ENCODE data around the gene HECTD1.
"Not testable (repeated sequence)": the region's sequence is repeated elsewhere in the genome, so short reads cannot be mapped to it uniquely, and the experiment has no call there.

Gene HECTD1

GRCh38 chr14:31251028-31251958 lies 43.7 kb upstream of the HECTD1 start:
- no peak overlapping the region for H3K27ac ChIP-seq
- TF ChIP-seq, protein P1, sequence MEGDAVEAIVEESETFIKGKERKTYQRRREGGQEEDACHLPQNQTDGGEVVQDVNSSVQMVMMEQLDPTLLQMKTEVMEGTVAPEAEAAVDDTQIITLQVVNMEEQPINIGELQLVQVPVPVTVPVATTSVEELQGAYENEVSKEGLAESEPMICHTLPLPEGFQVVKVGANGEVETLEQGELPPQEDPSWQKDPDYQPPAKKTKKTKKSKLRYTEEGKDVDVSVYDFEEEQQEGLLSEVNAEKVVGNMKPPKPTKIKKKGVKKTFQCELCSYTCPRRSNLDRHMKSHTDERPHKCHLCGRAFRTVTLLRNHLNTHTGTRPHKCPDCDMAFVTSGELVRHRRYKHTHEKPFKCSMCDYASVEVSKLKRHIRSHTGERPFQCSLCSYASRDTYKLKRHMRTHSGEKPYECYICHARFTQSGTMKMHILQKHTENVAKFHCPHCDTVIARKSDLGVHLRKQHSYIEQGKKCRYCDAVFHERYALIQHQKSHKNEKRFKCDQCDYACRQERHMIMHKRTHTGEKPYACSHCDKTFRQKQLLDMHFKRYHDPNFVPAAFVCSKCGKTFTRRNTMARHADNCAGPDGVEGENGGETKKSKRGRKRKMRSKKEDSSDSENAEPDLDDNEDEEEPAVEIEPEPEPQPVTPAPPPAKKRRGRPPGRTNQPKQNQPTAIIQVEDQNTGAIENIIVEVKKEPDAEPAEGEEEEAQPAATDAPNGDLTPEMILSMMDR (conservative IDR thresholded peaks at IDR 0.05) = no peak

DNA sequence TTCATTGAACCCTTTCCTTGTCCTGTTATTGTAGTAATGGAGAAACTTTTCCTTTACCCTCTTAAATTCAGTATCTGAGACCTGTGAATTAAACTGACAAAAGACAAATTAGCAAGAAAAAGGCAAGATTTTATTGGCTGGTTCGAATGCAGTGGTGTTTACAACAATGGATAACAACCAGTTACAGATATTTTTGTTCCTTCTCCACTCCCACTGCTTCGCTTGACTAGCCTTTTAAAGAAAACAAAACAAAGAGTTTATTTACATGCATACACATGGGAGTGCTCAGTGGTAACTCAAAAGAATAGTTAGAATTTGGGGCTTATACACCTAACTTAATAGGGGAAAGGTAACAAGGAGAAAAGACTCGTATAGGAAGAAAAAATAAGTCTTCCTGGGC lies 37.0 kb upstream of the HECTD1 start:
- TF ChIP-seq, protein P1 (conservative IDR thresholded peaks at IDR 0.05) = no peak
- H3K27ac ChIP-seq = no peak overlapping the region

DNA sequence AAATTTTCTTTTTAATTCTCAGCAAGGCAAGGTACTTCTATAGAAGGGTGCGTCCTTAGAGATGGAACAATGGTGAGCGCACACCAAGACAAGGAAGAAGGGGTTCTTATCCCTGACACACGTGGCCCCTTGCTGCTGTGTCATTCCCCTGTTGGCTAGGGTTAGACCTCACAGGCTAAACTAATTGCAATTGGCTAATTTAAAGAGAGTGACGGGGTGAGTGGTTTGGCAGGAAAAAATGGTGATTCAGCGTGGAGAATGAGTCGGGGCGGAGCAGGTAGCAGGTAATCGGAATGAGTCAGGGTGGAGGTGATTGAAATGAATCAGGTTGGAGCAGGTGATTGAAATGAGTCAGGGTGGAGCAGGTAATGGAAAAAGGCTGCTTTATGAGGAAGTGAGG lies 36.3 kb upstream of the HECTD1 start:
- H3K27ac ChIP-seq = no peak overlapping the region
- TF ChIP-seq, protein P1 (conservative IDR thresholded peaks at IDR 0.05) = no peak

DNA sequence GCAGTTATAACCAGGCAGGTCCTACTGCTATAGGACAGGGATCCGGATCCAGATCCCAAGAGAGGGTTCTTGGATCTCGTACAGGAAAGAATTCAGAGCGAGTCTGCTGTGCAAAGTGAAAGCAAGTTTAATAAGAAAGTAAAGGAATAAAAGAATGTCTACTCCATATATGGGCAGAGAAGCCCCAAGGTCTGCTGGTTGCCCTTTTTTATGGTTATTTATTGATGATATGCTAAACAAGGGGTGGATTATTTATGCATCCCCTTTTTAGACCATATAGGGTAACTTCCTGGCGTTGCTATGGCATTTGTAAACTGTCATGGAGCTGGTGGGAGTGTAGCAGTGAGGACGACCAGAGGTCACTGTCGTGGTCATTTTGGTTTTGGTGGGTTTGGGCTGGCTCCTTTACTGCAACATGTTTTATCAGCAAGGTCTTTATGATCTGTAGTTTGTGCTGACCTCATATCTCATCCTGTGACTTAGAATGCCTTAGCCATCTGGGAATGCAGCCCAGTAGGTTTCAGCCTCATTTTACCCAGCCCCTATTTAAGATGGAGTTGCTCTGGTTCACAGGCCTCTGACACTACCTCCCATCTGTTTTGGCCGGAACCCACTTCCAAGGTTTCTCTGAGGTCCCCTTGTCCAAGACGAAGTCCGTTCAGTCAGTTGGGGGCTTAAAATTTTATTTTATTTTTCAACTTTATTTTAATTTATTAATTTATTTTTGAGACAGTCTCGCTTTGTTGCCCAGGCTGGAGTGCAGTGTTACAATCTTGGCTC lies 34.8 kb upstream of the HECTD1 start:
- not testable (repeated sequence) for H3K27ac ChIP-seq

DNA sequence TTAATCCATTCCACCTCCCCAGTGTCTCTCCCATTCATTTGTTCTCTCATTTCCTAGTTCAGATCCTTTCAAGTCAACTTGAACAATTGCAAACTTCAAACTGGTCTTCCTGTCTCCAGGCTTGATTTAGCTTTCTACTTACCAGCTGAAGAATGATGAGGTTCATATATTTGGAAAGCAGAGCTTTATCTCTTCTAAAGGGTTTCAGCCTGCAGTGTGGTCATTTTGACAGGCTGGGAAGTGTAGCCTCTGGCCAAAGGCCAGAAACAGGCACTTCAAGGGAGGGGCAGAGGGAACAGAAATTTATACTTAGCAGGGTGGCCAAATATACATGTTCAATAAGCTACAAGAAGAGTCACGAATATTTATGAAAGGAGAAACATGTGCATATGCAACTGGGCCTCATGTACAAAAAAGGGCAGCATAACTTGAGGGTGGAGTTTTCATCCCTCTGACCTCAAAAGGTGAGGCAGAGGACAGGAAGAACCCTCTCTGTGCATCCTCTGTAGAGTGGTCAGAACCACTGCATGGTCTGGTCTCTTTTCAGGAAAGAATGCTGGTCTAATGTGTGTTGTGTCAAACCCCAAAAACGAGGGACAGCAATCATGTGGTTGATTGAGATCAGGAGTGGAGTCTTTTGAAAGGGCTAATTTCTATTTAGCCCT lies 34.0 kb upstream of the HECTD1 start:
- H3K27ac ChIP-seq = no peak overlapping the region
- TF ChIP-seq, protein P1 (conservative IDR thresholded peaks at IDR 0.05) = no peak

- TF ChIP-seq, protein P1 (conservative IDR thresholded peaks at IDR 0.05) = no peak
- H3K27ac ChIP-seq = no peak overlapping the region
These were observed 32.1 kb upstream of the HECTD1 start for GRCh38 chr14:31239741-31240140.

DNA sequence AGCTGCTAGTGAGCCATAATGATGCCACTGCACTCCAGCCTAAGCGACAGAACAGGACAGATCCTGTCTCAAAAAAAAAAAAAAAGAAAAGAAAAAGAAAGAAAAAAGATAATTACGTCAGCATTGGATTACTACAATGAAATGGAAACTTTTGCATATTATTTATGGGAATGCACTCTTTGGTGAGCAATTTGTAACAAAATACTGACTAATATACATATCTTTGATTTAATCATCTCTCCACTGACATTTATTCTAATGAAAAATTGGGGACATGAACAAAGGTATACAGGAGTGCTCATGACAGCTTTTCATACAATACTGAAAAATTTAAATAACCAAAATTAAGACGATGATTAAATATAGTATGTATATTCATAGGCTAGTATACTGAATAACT lies 27.9 kb upstream of the HECTD1 start:
- TF ChIP-seq, protein P1 (conservative IDR thresholded peaks at IDR 0.05) = no peak
- H3K27ac ChIP-seq = no peak overlapping the region

Data from VCaP (cell line).